ENCODE results near the gene PPAN. TPM values are rescaled to one million over a fixed set of nuclear protein-coding genes. Genes with fewer than 3 reads are reported as not detected.
A peak's percentile ranks its signal among the peaks of the same experiment; 100 is the strongest.

Gene PPAN
- total RNA-seq, 2 experiments from 2014 or later, result 165 to 171 TPM

DNA sequence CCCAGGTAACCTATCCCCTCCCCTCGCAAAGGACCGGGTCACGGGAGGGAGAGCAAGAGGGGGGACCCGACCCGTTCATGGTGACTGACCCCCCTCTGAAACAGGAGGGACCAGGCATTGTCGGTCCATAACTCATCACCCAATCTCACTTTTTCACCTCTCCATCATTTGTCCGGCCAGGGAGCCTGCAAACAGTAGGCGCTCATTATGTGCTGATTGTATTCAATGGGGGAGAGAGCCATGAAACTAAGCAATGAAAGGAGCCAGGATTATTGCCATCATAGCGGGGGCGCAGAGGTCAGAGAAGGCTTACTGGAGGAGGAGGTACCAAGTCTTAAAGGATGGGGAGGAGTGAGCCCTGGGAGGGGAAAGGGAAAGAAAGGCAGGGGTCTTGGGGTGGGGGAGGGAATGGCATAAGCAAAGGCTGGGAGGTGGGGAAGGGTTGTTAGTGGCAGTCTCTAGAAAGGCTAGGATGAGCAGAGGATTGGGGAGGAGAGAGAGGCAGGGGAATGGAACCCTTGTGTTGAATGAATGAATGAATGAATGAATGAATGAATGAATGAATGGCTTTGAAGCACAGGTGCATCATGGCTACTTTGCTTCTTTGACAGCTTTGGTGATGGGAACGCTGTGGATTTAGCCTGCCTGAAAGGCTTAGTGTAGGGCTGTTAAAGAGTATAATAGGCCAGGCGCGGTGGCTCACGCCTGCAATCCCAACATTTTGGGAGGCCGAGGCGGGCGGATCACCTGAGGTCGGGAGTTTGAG is 18.7 kb upstream of the PPAN start:
- H3K9me3 Mint-ChIP-seq, result no peaks in the 10 kb centered on the region
- peaks cover 28% of the 10 kb centered on the region for H3K36me3 Mint-ChIP-seq (ENCODE audit: low read depth)
- ATAC-seq (no peak), DNase-seq (no peak)
- POLR2A ChIA-PET, result interaction anchor here (27.0 kb wide), 1 partner anchor 27 kb away, joined by 521 read pairs; the partner anchor contains the start of genes EIF3G, P2RY11 and PPAN
- TF ChIP-seq, protein P1, sequence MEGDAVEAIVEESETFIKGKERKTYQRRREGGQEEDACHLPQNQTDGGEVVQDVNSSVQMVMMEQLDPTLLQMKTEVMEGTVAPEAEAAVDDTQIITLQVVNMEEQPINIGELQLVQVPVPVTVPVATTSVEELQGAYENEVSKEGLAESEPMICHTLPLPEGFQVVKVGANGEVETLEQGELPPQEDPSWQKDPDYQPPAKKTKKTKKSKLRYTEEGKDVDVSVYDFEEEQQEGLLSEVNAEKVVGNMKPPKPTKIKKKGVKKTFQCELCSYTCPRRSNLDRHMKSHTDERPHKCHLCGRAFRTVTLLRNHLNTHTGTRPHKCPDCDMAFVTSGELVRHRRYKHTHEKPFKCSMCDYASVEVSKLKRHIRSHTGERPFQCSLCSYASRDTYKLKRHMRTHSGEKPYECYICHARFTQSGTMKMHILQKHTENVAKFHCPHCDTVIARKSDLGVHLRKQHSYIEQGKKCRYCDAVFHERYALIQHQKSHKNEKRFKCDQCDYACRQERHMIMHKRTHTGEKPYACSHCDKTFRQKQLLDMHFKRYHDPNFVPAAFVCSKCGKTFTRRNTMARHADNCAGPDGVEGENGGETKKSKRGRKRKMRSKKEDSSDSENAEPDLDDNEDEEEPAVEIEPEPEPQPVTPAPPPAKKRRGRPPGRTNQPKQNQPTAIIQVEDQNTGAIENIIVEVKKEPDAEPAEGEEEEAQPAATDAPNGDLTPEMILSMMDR (IDR thresholded peaks at IDR 0.05), result no peak
- peak overlapping the region; percentile 80 for H3K4me3 Mint-ChIP-seq
- CTCF ChIA-PET, result no interaction called here
- intact Hi-C loops (cut with micrococcal nuclease), result no loop called here
- peaks cover 13% of the 10 kb centered on the region for H3K4me1 Mint-ChIP-seq (ENCODE audit: low read depth)
- H3K27ac Mint-ChIP-seq, result peak overlapping the region; percentile 82
- H3K27me3 Mint-ChIP-seq, result no peaks in the 10 kb centered on the region

DNA sequence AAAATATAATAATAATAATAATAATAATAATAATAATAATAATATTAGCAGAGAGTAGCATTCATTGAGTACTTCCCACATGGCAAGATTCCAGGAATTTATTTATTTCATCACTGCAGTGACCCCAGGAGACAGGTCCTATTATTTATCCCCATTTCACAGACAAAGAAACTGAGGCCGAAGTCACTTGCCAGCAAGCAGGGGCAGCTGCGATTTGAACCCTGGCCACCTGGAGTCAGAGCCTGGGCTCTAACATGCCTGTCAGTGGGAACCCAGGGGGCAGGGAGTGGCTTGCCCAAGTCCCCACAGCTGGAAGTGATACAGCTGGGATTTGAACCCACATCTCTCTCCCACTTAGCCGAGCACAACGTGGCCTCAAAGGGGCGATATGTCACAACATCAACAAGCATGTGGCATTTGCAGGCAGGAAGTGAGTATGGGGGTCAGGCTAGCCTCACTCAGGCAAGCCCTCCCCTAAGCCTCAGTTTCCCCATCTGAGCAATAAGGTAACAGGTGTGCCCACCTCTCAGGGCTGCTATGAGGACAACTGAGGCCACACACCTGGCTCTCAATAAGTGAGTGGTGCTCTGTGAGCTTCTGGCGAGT is 17.1 kb upstream of the PPAN start:
- H3K27me3 Mint-ChIP-seq, result no peaks in the 10 kb centered on the region
- H3K9me3 Mint-ChIP-seq, result no peaks in the 10 kb centered on the region
- H3K27ac Mint-ChIP-seq, result peak overlapping the region; percentile 68
- ATAC-seq (no peak), DNase-seq (no peak)
- TF ChIP-seq, protein P1 (IDR thresholded peaks at IDR 0.05), result no peak
- H3K4me1 Mint-ChIP-seq (ENCODE audit: low read depth), result peaks cover 13% of the 10 kb centered on the region
- intact Hi-C loops (cut with micrococcal nuclease), result no loop called here
- ChIA-PET CTCF (no interaction called here), POLR2A (interaction anchor here (1.3 to 27.0 kb wide), 2 partner anchors 11 to 26 kb away, joined by 4 to 521 read pairs; partner anchors contain the start of genes EIF3G, P2RY11 and PPAN)
- no peak overlapping the region for H3K4me3 Mint-ChIP-seq
- H3K36me3 Mint-ChIP-seq (ENCODE audit: low read depth), result peaks cover 42% of the 10 kb centered on the region

DNA sequence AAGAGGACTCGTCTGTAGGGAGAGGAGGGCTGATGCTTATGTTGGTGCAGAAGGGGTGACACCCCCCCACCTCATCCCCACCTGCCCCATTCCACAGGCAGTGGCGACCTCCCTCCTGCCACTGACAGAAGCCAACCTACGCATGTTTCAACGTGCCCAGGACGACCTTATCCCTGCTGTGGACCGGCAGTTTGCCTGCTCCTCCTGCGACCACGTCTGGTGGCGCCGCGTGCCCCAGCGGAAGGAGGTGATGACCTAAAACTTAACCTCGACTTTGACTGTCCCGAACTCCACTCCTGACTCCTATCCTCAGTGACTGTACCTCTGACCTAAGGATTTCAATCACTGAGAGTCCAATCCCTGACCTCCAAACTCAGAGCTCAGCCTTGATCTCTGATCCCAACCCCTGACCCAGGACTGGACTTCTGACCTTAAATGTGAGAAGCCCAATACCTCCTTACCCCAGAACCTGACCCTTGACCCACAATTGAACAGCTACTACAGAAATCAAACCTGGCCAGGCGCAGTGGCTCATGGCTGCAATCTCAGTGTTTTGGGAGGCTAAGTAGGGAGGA is 16.3 kb upstream of the PPAN start:
- ChIA-PET CTCF (interaction anchor here (0.6 to 1.3 kb wide), 2 partner anchors 9 to 402 kb away, joined by 3 to 4 read pairs; no protein-coding TSS in a partner anchor), POLR2A (interaction anchor here (1.3 to 27.0 kb wide), 2 partner anchors 10 to 25 kb away, joined by 4 to 521 read pairs; partner anchors contain the start of genes EIF3G, P2RY11 and PPAN)
- H3K4me1 Mint-ChIP-seq (ENCODE audit: low read depth), result peaks cover 13% of the 10 kb centered on the region
- peak overlapping the region; percentile 19 for H3K27ac Mint-ChIP-seq
- no peaks in the 10 kb centered on the region for H3K27me3 Mint-ChIP-seq
- ATAC-seq (no peak), DNase-seq (no peak)
- H3K4me3 Mint-ChIP-seq, result no peak overlapping the region
- H3K9me3 Mint-ChIP-seq, result no peaks in the 10 kb centered on the region
- intact Hi-C loops (cut with micrococcal nuclease), result no loop called here
- TF ChIP-seq, protein P1 (IDR thresholded peaks at IDR 0.05), result no peak
- H3K36me3 Mint-ChIP-seq (ENCODE audit: low read depth), result peaks cover 47% of the 10 kb centered on the region

DNA sequence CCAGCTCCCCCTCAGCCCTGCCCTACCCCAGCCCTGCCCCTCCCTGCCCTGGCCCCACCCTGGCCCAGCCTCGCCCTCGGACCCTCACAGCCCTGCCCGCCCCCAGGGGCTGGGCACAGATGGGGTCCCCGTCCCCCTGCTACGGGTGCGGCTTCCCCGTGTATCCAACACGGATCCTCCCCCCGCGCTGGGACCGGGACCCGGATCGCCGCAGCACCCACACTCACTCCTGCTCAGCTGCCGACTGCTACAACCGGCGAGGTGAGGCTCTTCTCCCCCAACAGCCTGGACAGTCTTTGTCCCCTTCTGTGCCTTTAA is 14.8 kb upstream of the PPAN start:
- POLR2A ChIA-PET, result interaction anchor here (27.0 kb wide), 1 partner anchor 23 kb away, joined by 521 read pairs; the partner anchor contains the start of genes EIF3G, P2RY11 and PPAN
- Mint-ChIP-seq H3K36me3 (ENCODE audit: low read depth) (peaks cover 52% of the 10 kb centered on the region), H3K27ac (no peak overlapping the region), H3K9me3 (no peaks in the 10 kb centered on the region), H3K27me3 (no peaks in the 10 kb centered on the region), H3K4me3 (no peak overlapping the region), H3K4me1 (ENCODE audit: low read depth) (peaks cover 8% of the 10 kb centered on the region)
- no peak for ATAC-seq
- TF ChIP-seq, protein P1 (IDR thresholded peaks at IDR 0.05), result no peak
- DNase-seq, result no peak
- CTCF ChIA-PET, result no interaction called here
- intact Hi-C loops (cut with micrococcal nuclease), result no loop called here
